T-helper 1 cell treated with Interleukin-12 subunit alpha and Interleukin-12 subunit beta and Interleukin-4 antibody, amounts not matched to agents 30 ng/mL and 1 ng/mL, for 36 hours (primary cell): ENCODE results near the gene KDM4C. TPM values are rescaled to one million over a fixed set of nuclear protein-coding genes. Genes with fewer than 3 reads are reported as not detected.
"Not testable (repeated sequence)": the region's sequence is repeated elsewhere in the genome, so short reads cannot be mapped to it uniquely, and the experiment has no call there.

Experiments
- intact Hi-C: fragments of 100-400 bp; cut with micrococcal nuclease; formaldehyde crosslinking; loops from one replicate; pipeline ENCODE4 v1.15.1; 2024
- total RNA-seq: library from RNA; stranded (reverse); gene quantifications from 2 replicates; pipeline ENCODE4 v1.2.3, GENCODE V29; 2022

The KDM4C gene
- total RNA-seq, 1 donor from 2014 or later, result 60.0 TPM

DNA sequence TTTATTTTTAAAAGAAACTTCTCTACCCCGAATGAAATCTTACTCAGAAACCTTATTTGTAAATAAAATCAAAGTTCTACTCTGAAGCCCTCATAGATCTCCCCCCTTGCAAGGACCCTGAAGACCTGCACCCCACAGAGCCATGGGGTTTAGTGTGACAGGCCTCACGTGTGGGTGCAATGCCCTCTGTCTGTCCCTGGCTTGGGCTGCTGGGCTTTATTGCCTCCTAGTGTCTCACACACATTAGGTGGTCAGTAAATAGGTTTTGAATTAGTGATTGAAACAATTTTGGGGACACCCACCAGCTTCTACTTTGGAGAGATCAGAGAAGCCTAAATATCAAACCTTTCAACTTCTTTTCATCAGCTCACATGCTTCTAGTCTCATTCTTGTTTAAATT lies 403.7 kb downstream of the KDM4C start:
- intact Hi-C loops, result no loop called here

GRCh38 chr9:7163932-7164331 lies 406.2 kb downstream of the KDM4C start:
- intact Hi-C loops, result no loop called here

GRCh38 chr9:7164440-7165330 lies 406.9 kb downstream of the KDM4C start:
- intact Hi-C loops, result no loop called here

DNA sequence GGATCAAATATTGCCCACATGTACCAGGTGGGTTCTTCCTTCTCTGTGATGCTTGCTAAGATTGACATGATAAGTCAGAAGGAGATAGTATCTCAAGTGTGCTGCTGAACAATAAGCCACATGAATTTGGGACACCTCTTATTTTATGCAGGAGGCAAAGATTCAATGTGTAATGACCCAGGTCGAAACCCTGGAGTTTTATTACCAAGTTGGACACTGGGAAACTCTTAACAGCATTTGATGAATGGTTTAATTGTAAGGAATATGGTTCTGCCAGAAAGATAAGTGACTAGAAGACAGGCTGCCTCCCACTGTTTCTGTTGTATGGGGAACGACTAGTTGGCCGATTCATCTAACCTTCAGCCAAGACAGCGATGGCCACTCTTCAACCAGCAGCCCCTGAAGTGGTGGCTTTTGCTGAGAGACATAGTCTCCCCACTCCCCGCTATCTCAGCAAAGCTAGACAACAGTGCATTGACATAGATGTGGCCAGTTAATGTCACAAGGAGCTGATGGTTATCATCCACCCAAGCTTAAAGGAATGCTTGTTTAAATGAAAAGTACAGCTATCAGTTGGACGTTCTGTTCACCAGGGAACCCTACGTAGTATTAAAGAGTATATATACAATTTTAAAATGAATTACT lies 407.7 kb downstream of the KDM4C start:
- intact Hi-C loops, result no loop called here

DNA sequence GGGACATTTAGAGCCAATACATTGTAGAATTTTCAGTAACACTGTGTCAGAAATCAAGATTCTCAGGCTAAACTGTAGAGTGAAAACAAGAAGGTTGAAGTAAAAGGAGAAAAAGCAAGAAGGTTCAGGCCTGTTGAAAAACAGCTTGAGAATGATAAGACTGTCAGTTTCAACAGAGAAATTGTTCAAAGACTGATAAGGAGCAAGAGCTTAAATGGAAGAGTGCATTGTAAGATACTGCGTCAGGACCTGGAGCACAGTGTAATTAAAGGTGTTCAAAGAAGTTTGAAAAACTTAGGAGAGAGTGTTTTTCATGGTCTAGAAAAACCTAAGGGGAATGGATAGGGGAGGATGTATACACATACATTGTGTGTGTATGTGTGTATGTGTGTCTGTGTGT lies 408.3 kb downstream of the KDM4C start:
- intact Hi-C loops, result no loop called here

- intact Hi-C loops, result loop anchor here (10.0 kb wide), 1 partner anchor 365 kb away; no protein-coding TSS in a partner anchor
These were observed 412.1 kb downstream of the KDM4C start for GRCh38 chr9:7169717-7170389.

GRCh38 chr9:7171396-7172153 lies 413.8 kb downstream of the KDM4C start:
- intact Hi-C loops, result loop anchor here (10.0 kb wide), 1 partner anchor 363 kb away; no protein-coding TSS in a partner anchor

DNA sequence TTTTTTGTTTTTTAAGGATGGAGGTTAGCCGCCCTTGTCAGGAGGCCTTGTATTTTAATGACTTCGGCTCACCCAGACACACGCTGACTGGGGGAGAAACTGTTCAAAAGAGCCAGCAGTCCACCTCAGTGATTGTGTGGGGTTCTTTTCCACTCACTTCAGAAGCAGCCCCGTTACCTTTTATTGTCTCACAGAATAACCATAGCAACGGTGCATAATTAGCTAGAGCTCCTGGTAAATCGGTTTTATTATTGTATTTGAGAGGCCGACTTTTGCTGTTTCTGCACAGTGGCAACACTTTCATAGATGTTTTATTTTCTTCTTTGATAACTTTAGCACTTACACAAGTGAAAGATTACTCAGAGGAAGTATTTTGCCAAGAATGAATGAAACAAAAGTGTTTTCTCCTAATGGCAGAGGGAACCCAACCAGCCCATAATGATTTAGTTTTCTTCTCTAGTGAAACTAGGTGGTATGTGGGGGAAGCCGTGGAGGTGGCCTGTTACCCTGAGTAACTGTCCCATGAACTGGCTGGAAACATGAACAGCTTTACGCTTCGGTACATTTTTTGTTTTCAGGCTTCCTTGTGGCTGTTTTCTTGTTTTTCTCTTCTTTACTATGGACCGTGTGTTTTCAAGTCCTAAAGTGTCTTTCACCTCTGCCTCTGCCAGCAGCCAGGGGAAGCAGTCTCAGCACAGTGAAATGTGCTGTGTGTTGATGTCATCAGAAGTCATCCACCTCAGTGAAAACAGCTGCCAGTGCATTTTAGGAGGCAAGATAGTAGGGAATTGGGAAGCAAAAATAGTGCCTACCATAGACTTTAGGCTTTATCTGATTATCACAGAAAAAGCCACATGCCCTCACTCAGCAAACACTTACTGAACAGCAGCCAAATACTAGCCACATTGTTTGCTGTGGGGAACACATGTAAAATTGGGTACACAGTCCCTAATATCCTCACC lies 414.7 kb downstream of the KDM4C start:
- intact Hi-C loops, result loop anchor here (10.0 kb wide), 1 partner anchor 362 kb away; no protein-coding TSS in a partner anchor

DNA sequence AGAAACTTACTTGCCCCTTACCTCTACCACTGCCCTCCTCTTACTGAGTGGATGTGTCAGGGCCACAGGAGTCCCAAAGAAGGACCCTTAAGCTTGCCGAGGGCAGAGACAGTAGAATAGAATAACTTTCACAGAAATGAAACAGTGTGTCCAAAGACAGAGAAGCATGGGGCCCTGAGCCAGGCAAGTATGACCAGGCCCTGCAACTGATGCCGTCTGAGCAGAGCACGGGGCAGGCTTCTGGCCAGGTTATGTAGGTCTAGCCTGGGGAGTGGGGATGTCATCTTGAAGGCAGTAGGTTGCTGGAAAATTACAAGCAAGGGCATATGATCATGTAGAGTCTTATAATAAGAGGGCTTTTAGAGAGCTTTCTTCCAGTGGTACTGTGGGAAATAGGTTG lies 415.4 kb downstream of the KDM4C start:
- intact Hi-C loops, result loop anchor here (10.0 kb wide), 1 partner anchor 362 kb away; no protein-coding TSS in a partner anchor

- intact Hi-C loops, result loop anchor here (10.0 kb wide), 1 partner anchor 360 kb away; no protein-coding TSS in a partner anchor
These were observed 416.5 kb downstream of the KDM4C start for GRCh38 chr9:7174301-7174700.

- intact Hi-C loops, result loop anchor here (10.0 kb wide), 1 partner anchor 360 kb away; no protein-coding TSS in a partner anchor
These were observed 417.1 kb downstream of the KDM4C start for GRCh38 chr9:7174884-7175283.

DNA sequence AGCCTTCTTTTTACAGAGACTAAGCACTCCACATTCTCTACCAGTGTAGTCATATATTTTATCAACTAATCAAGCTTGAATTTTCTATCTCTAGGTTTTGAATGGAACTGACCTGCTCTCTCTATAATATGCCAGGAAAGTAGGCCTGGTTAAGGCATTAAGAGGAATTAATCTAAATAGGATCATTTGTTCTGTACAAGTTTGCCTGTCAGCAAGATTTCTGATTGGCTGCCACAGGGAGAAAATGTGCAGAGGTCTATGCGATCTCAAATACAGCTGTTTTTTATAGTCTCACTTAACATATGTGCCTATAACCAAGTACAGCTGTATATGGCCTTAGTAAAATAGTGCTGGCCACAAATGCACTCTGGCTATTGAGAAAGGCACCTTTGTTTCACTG lies 418.8 kb downstream of the KDM4C start:
- intact Hi-C loops, result loop anchor here (10.0 kb wide), 1 partner anchor 358 kb away; no protein-coding TSS in a partner anchor

DNA sequence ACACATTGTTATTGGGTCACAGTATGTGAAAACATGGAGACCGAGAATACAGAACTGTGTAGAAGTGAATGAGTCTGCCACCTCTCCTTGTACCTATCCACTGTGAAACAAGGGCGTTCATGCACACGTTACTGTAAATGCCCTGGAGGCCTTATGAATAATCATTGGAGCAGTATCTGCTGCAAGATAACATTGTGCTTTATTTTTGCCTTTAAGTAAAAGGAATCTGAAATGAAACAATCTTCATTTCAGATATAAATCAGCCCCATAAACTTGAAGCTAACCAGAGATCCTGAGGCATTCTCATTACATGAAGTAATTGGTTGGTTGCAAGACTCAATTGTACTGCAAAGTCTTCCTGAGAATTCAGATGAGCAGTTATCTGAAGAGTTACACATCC lies 419.6 kb downstream of the KDM4C start:
- intact Hi-C loops, result loop anchor here (10.0 kb wide), 1 partner anchor 357 kb away; no protein-coding TSS in a partner anchor

- intact Hi-C loops, result loop anchor here (10.0 kb wide), 1 partner anchor 356 kb away; no protein-coding TSS in a partner anchor
These were observed 421.0 kb downstream of the KDM4C start for GRCh38 chr9:7178729-7179128.

GRCh38 chr9:7180247-7180646 lies 422.5 kb downstream of the KDM4C start:
- intact Hi-C loops, result no loop called here

DNA sequence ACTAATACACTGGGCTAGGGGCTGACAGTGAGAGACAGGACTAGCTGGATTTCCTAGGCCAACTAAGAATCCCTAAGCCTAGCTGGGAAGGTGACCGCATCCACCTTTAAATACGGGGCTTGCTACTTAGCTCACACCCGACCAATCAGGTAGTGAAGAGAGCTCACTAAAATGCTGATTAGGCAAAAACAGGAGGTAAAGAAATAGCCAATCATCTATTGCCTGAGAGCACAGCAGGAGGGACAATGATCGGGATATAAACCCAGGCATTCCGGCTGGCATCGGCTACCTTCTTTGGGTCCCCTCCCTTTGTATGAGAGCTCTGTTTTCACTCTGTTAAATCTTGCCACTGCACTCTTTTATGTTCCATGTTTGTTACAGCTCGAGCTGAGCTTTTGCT lies 425.4 kb downstream of the KDM4C start:
- intact Hi-C loops, result not testable (repeated sequence)

DNA sequence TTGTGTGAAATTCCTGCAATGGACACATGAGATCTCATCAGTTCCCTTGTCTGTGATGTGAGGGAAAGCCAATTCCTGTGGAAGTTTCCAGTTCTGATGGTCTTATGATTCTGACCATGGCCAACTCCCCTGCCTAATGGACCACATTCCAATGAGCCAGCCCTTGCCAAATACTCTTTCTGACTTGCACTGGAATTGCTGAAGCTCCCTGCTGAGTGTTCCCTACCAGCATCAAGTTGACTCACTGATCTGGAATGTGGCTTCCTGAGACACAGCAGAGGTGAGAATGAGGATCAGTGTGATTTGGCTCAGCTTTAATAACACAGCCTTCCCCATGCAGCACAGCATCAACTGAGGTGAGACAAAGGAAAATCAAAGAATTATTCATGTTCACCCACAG lies 427.8 kb downstream of the KDM4C start:
- intact Hi-C loops, result loop anchor here (1.0 kb wide), 2 partner anchors 133 to 358 kb away; no protein-coding TSS in a partner anchor

DNA sequence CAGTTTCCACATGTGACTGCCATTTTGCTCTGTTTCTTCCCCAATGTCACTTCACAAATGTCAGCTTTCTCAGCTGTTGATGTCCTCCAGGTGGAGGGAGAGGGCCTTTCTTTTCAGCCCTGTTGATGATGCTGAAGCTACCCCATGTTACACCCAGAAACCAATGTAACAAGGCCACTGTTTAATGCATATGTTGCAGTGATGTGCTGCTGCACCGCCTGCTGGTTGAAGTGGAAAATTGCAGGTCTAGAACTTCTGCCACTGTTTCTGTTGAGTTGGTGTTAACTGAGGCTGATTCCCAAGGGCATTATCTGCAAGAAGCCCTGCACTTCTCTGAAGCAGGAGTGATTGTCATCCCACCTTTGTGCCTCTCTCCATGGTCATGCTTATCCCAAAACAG lies 428.4 kb downstream of the KDM4C start:
- intact Hi-C loops, result loop anchor here (1.0 kb wide), 2 partner anchors 134 to 359 kb away; no protein-coding TSS in a partner anchor

DNA sequence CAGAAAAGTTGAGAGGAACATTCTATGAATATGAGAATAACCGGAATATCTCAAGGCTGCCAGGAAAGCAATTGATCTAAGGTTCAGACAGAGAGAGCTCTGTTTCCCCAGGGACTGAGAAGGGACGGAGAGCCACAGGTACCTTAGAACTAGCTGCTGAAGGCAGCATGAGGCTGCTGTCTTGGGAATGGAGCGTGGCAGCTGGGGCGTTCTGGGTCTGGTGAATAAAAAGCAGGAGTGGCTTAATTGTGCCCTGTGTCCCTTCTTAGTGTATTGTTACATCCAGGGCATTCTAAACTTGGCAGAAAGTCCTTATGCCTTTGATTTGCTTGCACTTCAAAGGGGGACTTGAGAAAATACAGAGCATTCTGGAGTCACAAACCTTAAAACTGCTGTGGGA lies 434.5 kb downstream of the KDM4C start:
- intact Hi-C loops, result no loop called here
